HEK293T (cell line): ENCODE results near the gene FPGS.

ENCODE experiments used
- CTCF ChIA-PET: fragments of 350-600 bp; formaldehyde crosslinking; extraction: SDS; loops from one replicate; lab custom pipeline; 2021; ENCODE audit warnings: antibody characterized with exemption, inconsistent platforms; lab: Yijun Ruan, JAX
- POLR2A ChIA-PET: fragments of 350-600 bp; formaldehyde crosslinking; extraction: SDS; loops from one replicate; lab custom pipeline; 2020; ENCODE audit warnings: antibody characterized with exemption, inconsistent platforms; lab: Yijun Ruan, JAX
- DNase-seq: peaks from one replicate; pipeline ENCODE4 v3.0.0; 2012; ENCODE audit warnings: mixed read lengths; ENCODE audit errors: extremely low spot score
- ARNT ChIP-seq: fragments of 450-650 bp; IDR thresholded peaks from 2 replicates; pipeline ENCODE4 v1.6.1; 2017; ENCODE audit warnings: mild to moderate bottlenecking
- BHLHE40 ChIP-seq: fragments of 450-650 bp; IDR thresholded peaks from 2 replicates; pipeline ENCODE4 v1.6.1; 2016; ENCODE audit warnings: mild to moderate bottlenecking, moderate library complexity, borderline replicate concordance
- CTBP1 ChIP-seq: fragments of 450-650 bp; IDR thresholded peaks from 2 replicates; pipeline ENCODE4 v1.6.1; 2016; ENCODE audit warnings: borderline replicate concordance
- ELF4 ChIP-seq: fragments of 450-650 bp; IDR thresholded peaks from 2 replicates; pipeline ENCODE4 v1.6.1; 2017; ENCODE audit warnings: antibody characterized with exemption
- FOXA1 ChIP-seq: fragments of 450-650 bp; IDR thresholded peaks from 2 replicates; pipeline ENCODE4 v1.6.1; 2016; ENCODE audit warnings: mild to moderate bottlenecking
- FOXK2 ChIP-seq: fragments of 450-650 bp; IDR thresholded peaks from 2 replicates; pipeline ENCODE4 v1.6.1; 2016; ENCODE audit warnings: mild to moderate bottlenecking
- FOXM1 ChIP-seq: fragments of 450-650 bp; IDR thresholded peaks from 2 replicates; pipeline ENCODE4 v1.6.1; 2017; ENCODE audit warnings: mild to moderate bottlenecking, borderline replicate concordance
- HDGF ChIP-seq: fragments of 450-650 bp; IDR thresholded peaks from 2 replicates; pipeline ENCODE4 v1.6.1; 2017; ENCODE audit warnings: antibody characterized with exemption, borderline replicate concordance
- L3MBTL2 ChIP-seq: fragments of 450-650 bp; conservative IDR thresholded peaks from 2 replicates; pipeline ENCODE4 v1.6.1; 2016; ENCODE audit warnings: mild to moderate bottlenecking
- LEF1 ChIP-seq: fragments of 450-650 bp; IDR thresholded peaks from 2 replicates; pipeline ENCODE4 v1.6.1; 2017; ENCODE audit warnings: mild to moderate bottlenecking, borderline replicate concordance
- NFRKB ChIP-seq: fragments of 450-650 bp; IDR thresholded peaks from 2 replicates; pipeline ENCODE4 v1.6.1; 2016; ENCODE audit warnings: mild to moderate bottlenecking, moderate library complexity
- PKNOX1 ChIP-seq: fragments of 450-650 bp; IDR thresholded peaks from 2 replicates; pipeline ENCODE4 v1.6.1; 2016
- SP1 ChIP-seq: fragments of 450-650 bp; IDR thresholded peaks from 2 replicates; pipeline ENCODE4 v1.6.1; 2017
- SUZ12 ChIP-seq: fragments of 450-650 bp; IDR thresholded peaks from 2 replicates; pipeline ENCODE4 v1.6.1; 2016; ENCODE audit warnings: mild to moderate bottlenecking
- TARDBP ChIP-seq: fragments of 450-650 bp; IDR thresholded peaks from 2 replicates; pipeline ENCODE4 v1.6.1; 2016
- ZNF384 ChIP-seq: fragments of 450-650 bp; IDR thresholded peaks from 2 replicates; pipeline ENCODE4 v1.6.1; 2016

Gene FPGS

GRCh38 chr9:127762111-127762676, 40.5 kb upstream of the FPGS start:
- no peak for DNase-seq
- TF ChIP-seq PKNOX1 (no peak), HDGF (no peak), LEF1 (no peak), FOXM1 (no peak), NFRKB (no peak)
- ChIA-PET POLR2A (interaction anchor here (0.6 kb wide), 1 partner anchor 63 kb away, joined by 3 read pairs; no protein-coding TSS in a partner anchor), CTCF (no interaction called here)

GRCh38 chr9:127763918-127764384, 38.7 kb upstream of the FPGS start:
- DNase-seq, result no peak
- ChIA-PET POLR2A (interaction anchor here (1.0 kb wide), 1 partner anchor 29 kb away, joined by 5 read pairs; no protein-coding TSS in a partner anchor), CTCF (interaction anchor here (0.8 to 1.5 kb wide), 5 partner anchors 21 to 174 kb away, joined by 3 to 5 read pairs (median 3); no protein-coding TSS in a partner anchor)

GRCh38 chr9:127765418-127765817, 37.3 kb upstream of the FPGS start:
- DNase-seq, result no peak
- ChIA-PET CTCF (interaction anchor here (0.7 kb wide), 1 partner anchor 132 kb away, joined by 3 read pairs; no protein-coding TSS in a partner anchor), POLR2A (interaction anchor here (1.0 kb wide), 1 partner anchor 20 kb away, joined by 3 read pairs; no protein-coding TSS in a partner anchor)
- TF ChIP-seq L3MBTL2 (no peak), BHLHE40 (no peak), CTBP1 (no peak)

More at GRCh38 chr9:127763918-127764384, 38.7 kb upstream of the FPGS start:
- TF ChIP-seq NFRKB (no peak), CTBP1 (no peak), FOXA1 (no peak), FOXK2 (no peak), LEF1 (no peak), SP1 (no peak)

GRCh38 chr9:127767410-127767809, 35.3 kb upstream of the FPGS start:
- DNase-seq, result no peak
- POLR2A ChIA-PET, result interaction anchor here (1.0 to 1.8 kb wide), 2 partner anchors 18 to 27 kb away, joined by 3 to 6 read pairs; partner anchors contain the start of gene CDK9
- CTCF ChIA-PET, result interaction anchor here (0.7 to 1.1 kb wide), 2 partner anchors 33 to 263 kb away, joined by 3 read pairs; partner anchors contain the start of gene TOR2A
- TF ChIP-seq SP1, result no peak
- no peak for TF ChIP-seq SUZ12
- no peak for TF ChIP-seq FOXM1
- TF ChIP-seq FOXK2, result no peak
- no peak for TF ChIP-seq LEF1
- no peak for TF ChIP-seq ZNF384
- TF ChIP-seq ELF4, result no peak
- TF ChIP-seq ARNT, result no peak
- TF ChIP-seq L3MBTL2, result no peak
- TF ChIP-seq PKNOX1, result no peak

- DNase-seq, result no peak
- ChIA-PET CTCF (no interaction called here), POLR2A (interaction anchor here (1.0 to 1.8 kb wide), 2 partner anchors 17 to 27 kb away, joined by 3 to 6 read pairs; partner anchors contain the start of gene CDK9)
- TF ChIP-seq BHLHE40 (no peak), TARDBP (no peak), ELF4 (no peak), SUZ12 (no peak), SP1 (no peak), PKNOX1 (no peak), HDGF (no peak), FOXM1 (no peak), L3MBTL2 (no peak), NFRKB (no peak), ZNF384 (no peak), CTBP1 (no peak), ARNT (no peak), FOXA1 (no peak), FOXK2 (no peak)
Observed at GRCh38 chr9:127767909-127768331, 34.8 kb upstream of the FPGS start.

GRCh38 chr9:127768698-127769097, 34.0 kb upstream of the FPGS start:
- no peak for DNase-seq
- CTCF ChIA-PET, result no interaction called here
- TF ChIP-seq L3MBTL2 (no peak), ZNF384 (no peak), TARDBP (no peak), PKNOX1 (no peak), NFRKB (no peak), SUZ12 (no peak), FOXM1 (no peak), CTBP1 (no peak), BHLHE40 (no peak), LEF1 (no peak), FOXK2 (no peak), HDGF (no peak), ARNT (no peak), FOXA1 (no peak), SP1 (no peak), ELF4 (no peak)
- POLR2A ChIA-PET, result no interaction called here
